ENCODE data around the gene ITGB8. TPM values are rescaled to one million over a fixed set of nuclear protein-coding genes. Genes with fewer than 3 reads are reported as not detected.

ITGB8 gene
- total RNA-seq, 1 donor from 2014 or later, result 1.5 TPM

GRCh38 chr7:20364571-20365196, 34.0 kb downstream of the ITGB8 start:
- peaks cover 19% of the 10 kb centered on the region for H3K4me1 ChIP-seq
- H3K9me3 ChIP-seq (replicated peaks), result no peaks in the 10 kb centered on the region
- no peak overlapping the region for H3K27ac ChIP-seq (replicated peaks)
- TF ChIP-seq CTCF (IDR thresholded peaks at IDR 0.05; ENCODE audit: borderline replicate concordance), result no peak
- intact Hi-C loops (cut with micrococcal nuclease), result no loop called here
- no peak overlapping the region for H3K4me3 ChIP-seq
- no peaks in the 10 kb centered on the region for H3K27me3 ChIP-seq (ENCODE audit: low read depth)
- no peak for DNase-seq
- no peaks in the 10 kb centered on the region for H3K36me3 ChIP-seq

- Histone ChIP-seq H3K4me3 (no peak overlapping the region), H3K36me3 (no peaks in the 10 kb centered on the region), H3K9me3 (replicated peaks) (no peaks in the 10 kb centered on the region), H3K27ac (replicated peaks) (no peak overlapping the region), H3K27me3 (ENCODE audit: low read depth) (no peaks in the 10 kb centered on the region), H3K4me1 (peaks cover 19% of the 10 kb centered on the region)
- TF ChIP-seq CTCF (IDR thresholded peaks at IDR 0.05; ENCODE audit: borderline replicate concordance), result no peak
- intact Hi-C loops (cut with micrococcal nuclease), result no loop called here
- DNase-seq, result no peak
Measured at GRCh38 chr7:20365486-20365885, 34.8 kb downstream of the ITGB8 start.

- DNase-seq, result no peak
- no peak for TF ChIP-seq CTCF (IDR thresholded peaks at IDR 0.05; ENCODE audit: borderline replicate concordance)
Measured at GRCh38 chr7:20374399-20374798, 43.7 kb downstream of the ITGB8 start.

GRCh38 chr7:20376796-20377195, 46.1 kb downstream of the ITGB8 start:
- Histone ChIP-seq H3K4me3 (no peak overlapping the region), H3K27me3 (ENCODE audit: low read depth) (no peaks in the 10 kb centered on the region), H3K27ac (replicated peaks) (no peak overlapping the region), H3K4me1 (no peaks in the 10 kb centered on the region), H3K36me3 (no peaks in the 10 kb centered on the region), H3K9me3 (replicated peaks) (no peaks in the 10 kb centered on the region)
- no peak for DNase-seq
- TF ChIP-seq CTCF (IDR thresholded peaks at IDR 0.05; ENCODE audit: borderline replicate concordance), result no peak
- intact Hi-C loops (cut with micrococcal nuclease), result no loop called here

More at GRCh38 chr7:20374399-20374798, 43.7 kb downstream of the ITGB8 start:
- no peaks in the 10 kb centered on the region for H3K36me3 ChIP-seq
- intact Hi-C loops (cut with micrococcal nuclease), result no loop called here
- no peaks in the 10 kb centered on the region for H3K9me3 ChIP-seq (replicated peaks)
- H3K4me1 ChIP-seq, result no peaks in the 10 kb centered on the region
- no peak overlapping the region for H3K4me3 ChIP-seq
- no peak overlapping the region for H3K27ac ChIP-seq (replicated peaks)
- H3K27me3 ChIP-seq (ENCODE audit: low read depth), result no peaks in the 10 kb centered on the region

GRCh38 chr7:20381406-20382034, 50.8 kb downstream of the ITGB8 start:
- Histone ChIP-seq H3K9me3 (replicated peaks) (no peaks in the 10 kb centered on the region), H3K4me3 (no peak overlapping the region), H3K27me3 (ENCODE audit: low read depth) (no peaks in the 10 kb centered on the region), H3K4me1 (no peaks in the 10 kb centered on the region), H3K27ac (replicated peaks) (no peak overlapping the region), H3K36me3 (no peaks in the 10 kb centered on the region)
- intact Hi-C loops (cut with micrococcal nuclease), result no loop called here
- DNase-seq, result no peak
- no peak for TF ChIP-seq CTCF (IDR thresholded peaks at IDR 0.05; ENCODE audit: borderline replicate concordance)
